GM19025 (cell line): ENCODE results near the gene MAPK8.

Source experiments
- ATAC-seq: cut with Tn5 transposase; IDR thresholded peaks from one replicate; pipeline ENCODE4 v1.9.1; 2021; ENCODE audit warnings: mild to moderate bottlenecking, low read depth, moderate library complexity; ENCODE audit not compliant: unreplicated experiment

Gene MAPK8

GRCh38 chr10:48456808-48457761, 150.6 kb downstream of the MAPK8 start:
- ATAC-seq = no peak

GRCh38 chr10:48457949-48458661, 151.6 kb downstream of the MAPK8 start:
- ATAC-seq = no peak

DNA sequence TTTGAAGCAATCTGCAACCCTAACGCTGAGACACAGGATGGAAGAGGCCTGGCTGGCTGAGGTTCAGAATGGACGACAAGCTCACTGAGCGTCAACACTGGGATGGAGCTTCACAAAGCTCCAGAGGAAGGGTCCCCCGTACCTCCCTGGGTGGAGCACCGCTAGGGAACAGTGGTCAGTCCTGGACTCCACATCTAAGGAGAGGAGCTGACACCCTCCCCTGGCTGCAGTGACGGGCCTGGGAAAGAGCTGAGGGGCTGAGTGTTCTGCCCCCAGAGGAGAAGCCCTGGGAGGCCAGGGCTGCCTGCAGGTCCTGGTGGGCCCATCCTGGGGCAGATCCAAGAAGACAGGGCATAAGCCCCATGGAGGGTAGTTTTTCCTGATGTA, 152.2 kb downstream of the MAPK8 start:
- no peak for ATAC-seq

DNA sequence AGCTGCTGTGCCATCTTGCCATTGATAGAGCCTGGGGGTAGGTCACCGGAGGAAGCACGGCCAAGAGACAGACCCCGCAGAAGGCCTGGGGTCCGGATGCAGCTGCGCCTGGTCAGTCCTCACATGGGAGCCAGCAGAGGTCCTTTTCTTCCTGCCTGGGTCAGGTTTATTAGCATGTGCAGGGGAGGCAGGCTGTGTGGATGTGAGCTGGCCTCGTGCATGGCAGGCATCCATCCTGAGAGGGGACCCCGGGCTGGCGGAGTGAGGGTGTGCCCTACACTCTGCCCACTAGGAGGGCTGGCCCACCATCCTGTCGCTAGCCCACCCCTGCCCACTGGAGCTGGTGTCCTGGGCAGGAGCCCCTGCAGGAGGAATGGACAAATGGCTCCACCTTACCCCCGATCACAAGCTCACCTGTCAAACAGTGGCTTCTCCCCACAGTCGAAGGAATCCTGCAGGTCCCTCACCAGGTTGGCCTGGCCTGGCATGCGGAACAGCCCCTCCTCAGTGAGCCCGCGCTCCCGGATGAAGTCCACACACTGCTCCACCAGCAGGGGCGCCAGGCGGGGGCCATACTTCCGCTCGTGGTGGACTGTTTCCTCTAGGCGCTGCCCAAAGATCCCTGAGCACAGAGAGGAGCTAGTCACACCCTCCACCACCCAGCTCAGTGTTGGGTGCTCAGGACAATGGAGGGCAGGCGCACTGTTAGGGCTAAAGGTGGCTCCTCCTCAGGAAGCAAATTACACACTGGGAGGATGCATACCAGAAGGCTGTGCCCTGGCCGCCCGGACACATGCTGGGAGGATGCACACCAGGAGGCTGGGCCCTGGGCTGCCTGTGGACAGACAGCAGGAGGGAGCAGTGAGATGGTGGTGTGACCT, 153.0 kb downstream of the MAPK8 start:
- ATAC-seq = no peak

DNA sequence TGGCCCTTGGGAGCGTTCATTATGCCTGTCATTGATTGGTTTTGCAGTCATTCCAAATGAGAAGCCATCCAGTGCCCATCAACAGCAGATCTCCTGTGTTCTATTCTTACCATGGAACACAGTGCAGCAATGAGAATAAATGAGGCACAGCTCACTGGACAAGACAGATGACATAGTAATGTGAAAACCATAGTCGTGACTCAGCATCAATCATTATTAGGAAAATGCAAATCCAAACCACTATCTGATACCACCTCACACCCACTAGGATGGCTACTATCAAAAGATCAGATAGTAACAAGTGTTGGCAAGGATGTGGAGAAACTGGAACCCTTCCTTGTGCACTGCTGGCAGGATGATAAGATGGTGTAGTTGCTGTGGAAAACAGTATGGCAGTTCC, 153.7 kb downstream of the MAPK8 start:
- no peak for ATAC-seq

DNA sequence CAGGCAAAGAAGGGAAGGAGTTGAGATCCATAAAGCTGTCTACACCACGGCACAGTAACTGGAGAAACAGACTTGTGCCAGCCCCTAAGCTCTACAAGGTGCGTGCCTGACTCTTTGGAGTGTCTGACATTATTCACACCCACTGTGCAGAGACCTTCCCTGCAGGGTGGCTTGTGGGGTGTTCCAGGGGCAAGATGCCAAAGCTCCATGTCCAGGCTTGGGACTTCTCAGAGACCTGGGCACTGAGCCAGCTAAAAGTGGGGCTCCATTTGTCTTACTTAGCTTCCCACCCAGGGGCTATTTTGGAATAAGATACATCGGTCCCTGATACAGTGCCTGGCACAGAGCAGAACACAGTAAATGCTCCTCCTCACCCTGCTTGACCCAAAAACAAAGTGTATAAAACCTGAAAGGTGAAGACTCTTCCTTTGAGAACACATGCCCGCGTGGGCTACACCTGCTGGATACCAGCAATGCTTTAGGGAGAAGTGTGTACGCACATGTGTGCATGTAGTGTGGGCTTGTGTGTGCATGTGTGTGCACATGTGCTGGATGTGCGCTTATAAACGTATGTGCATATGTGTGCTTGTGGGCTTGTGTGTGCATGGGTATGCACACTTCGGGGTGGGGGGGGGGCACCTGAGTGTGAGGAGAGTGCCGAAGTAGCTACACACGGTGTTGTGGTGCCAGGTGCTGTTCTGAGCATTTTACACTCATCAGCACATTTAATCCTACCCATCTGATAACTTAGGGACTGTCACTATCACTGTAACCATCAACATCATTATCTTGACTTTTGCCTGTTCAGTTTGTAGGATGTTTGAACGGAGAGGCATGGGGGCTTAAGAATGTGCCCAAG, 155.4 kb downstream of the MAPK8 start:
- no peak for ATAC-seq

- ATAC-seq = no peak
Observed at GRCh38 chr10:48462482-48463020, 156.1 kb downstream of the MAPK8 start.

DNA sequence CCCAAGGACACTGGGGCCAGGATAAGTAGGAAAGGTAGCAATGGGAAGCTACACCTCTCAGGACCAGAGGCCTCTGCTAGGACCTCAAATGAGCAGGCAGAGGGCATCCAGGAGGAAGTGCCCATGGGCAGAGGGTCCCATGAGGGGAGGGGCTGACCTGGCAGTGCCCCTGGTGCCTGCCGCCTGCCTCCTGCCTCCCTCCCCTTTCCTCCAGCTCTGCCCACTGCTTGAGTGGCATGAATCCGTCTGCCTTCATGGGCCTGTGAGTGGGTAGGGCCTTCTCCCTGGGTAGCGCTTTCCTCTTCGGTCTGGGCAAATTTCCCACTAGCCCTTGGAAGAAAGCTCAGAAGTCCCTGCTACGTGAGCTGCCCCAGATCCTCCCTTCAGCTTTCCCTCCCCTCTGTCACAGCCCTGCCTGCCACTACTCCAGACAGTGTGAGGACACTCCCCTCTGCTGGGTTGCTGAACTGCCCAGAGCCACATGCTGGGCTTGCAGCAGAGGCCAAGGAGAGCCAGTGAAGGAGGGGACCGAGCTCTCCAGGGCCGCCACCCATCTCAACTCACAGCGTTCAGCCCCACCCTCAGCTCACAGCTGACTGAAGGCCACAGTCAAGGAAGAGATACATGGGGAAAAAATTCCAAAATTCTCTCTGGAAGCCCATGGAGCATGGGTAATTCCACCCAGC, 157.0 kb downstream of the MAPK8 start:
- no peak for ATAC-seq

GRCh38 chr10:48464121-48464870, 157.8 kb downstream of the MAPK8 start:
- no peak for ATAC-seq

- no peak for ATAC-seq
Observed at GRCh38 chr10:48464871-48465736, 158.6 kb downstream of the MAPK8 start.

GRCh38 chr10:48465860-48466521, 159.5 kb downstream of the MAPK8 start:
- no peak for ATAC-seq

DNA sequence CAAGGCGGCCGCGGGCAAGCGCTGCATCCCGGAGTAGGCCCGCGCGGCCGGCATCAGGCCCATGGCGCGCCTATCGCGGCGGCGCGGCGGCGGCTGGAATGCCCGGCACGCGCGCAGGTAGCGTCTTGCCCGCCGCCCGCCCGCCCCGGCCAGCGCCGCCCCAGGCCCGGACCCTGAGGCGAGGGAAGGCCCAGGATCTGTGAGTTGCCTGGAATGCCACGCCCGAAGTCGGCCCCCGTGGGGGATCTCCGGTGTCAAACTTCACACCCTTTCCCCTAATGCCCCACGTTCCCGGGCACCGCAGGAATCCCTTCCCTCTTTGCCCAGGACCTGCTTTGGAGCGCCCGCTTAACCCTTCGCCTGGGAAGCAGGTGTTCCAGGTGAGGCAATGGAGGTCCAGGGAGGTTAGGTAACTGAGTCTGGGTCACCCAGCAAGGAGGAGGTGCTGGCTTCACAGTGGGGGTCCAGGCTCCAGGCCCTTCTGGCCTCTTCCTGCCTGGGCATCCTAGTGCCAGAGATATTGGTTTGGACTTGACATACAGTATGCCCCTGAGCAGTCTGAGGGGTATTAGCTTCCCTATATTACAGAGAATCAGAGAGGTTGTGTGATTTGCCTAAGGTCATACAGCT, 160.2 kb downstream of the MAPK8 start:
- no peak for ATAC-seq

DNA sequence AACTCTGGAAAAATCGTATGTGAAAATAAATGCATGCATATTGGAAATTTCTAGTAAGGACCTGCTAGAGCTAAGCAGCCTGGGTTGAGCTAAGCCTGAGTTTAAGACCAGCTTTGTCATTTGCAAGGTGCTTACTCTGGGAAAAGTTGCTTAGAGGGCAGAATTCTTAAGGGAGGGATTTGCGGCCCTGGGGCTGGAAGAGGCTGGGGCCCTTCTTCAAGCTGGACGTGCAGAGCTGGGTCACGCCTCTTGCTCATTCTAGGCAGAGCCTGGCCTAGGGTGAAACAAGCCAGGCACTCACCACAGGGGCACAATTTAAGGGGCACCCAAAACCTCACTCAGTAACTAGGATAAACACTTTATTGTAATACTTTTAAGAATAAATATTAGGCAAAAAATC, 161.2 kb downstream of the MAPK8 start:
- ATAC-seq = no peak

GRCh38 chr10:48468130-48468790, 161.8 kb downstream of the MAPK8 start:
- no peak for ATAC-seq

DNA sequence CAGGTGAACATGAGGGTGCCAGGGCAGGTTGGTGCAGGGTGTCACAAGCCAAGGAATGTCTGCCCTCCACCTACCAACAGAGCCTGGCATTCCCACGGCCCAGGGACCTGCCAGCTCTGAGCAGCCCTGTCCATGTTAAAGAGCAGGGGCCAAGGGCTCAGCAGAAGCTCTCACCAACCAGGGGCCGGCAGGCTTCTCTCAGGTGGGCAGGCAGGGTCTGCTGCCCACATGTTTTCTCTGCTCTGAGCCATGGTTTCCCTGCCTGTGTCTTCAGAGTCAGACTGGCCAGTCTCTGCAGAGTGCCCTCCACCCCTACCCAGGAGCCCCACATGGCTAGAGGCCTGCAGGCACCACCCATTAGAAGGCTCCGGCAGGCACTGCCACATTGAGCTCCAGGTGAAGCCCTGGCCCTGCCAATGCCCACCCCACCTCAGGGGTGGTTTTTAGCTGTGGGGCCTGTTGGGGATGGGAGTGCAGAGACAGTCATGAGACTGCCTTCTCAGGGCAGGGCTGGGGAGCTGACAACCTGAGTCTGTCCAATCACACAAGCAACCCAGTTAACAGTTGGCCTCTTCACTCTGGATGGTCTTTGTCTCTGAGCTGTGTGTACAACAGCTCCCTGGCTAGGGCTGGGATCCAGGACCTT, 162.5 kb downstream of the MAPK8 start:
- no peak for ATAC-seq
